Type B pancreatic cell (in vitro differentiated cells): ENCODE data around the gene MARCHF3. TPM values are rescaled to one million over a fixed set of nuclear protein-coding genes. Genes with fewer than 3 reads are reported as not detected.

Source experiments
- DNase-seq: peaks from one replicate; pipeline ENCODE4 v3.0.0; 2021; ENCODE audit warnings: mixed read lengths; ENCODE audit not compliant: unreplicated experiment; ENCODE audit errors: extremely low spot score
- H3K27ac Mint-ChIP-seq: 2 replicates; pipeline ENCODE4 v1.8.0; 2021; ENCODE audit warnings: mild to moderate bottlenecking, mixed read lengths
- H3K27me3 Mint-ChIP-seq: 2 replicates; pipeline ENCODE4 v1.8.0; 2021; ENCODE audit warnings: mixed read lengths
- H3K36me3 Mint-ChIP-seq: 2 replicates; pipeline ENCODE4 v1.8.0; 2021; ENCODE audit warnings: mixed read lengths
- H3K4me1 Mint-ChIP-seq: one replicate; pipeline ENCODE4 v1.8.0; 2021; ENCODE audit warnings: mixed read lengths; ENCODE audit not compliant: unreplicated experiment
- H3K4me3 Mint-ChIP-seq: 2 replicates; pipeline ENCODE4 v1.8.0; 2021; ENCODE audit warnings: mild to moderate bottlenecking, mixed read lengths
- H3K9me3 Mint-ChIP-seq: 2 replicates; pipeline ENCODE4 v1.8.0; 2021; ENCODE audit warnings: mixed read lengths
- CTCF ChIP-seq: fragments of 200-600 bp; sonication (generic); conservative IDR thresholded peaks from 2 replicates; pipeline ENCODE4 v1.5.0; 2021; ENCODE audit warnings: antibody characterized with exemption, mild to moderate bottlenecking
- total RNA-seq: library from RNA; stranded (reverse); gene quantifications from 2 replicates; pipeline ENCODE4 v1.2.1, GENCODE V29; 2021; ENCODE audit warnings: low replicate concordance

Gene MARCHF3
- total RNA-seq, 1 donor from 2014 or later: 5.9 TPM

- no peaks in the 10 kb centered on the region for H3K9me3 Mint-ChIP-seq
- no peak for TF ChIP-seq CTCF
- H3K4me1 Mint-ChIP-seq: no peaks in the 10 kb centered on the region
- DNase-seq: no peak
- no peak overlapping the region for H3K4me3 Mint-ChIP-seq
- H3K27me3 Mint-ChIP-seq: no peaks in the 10 kb centered on the region
- H3K36me3 Mint-ChIP-seq: no peaks in the 10 kb centered on the region
- H3K27ac Mint-ChIP-seq: no peak overlapping the region
These were observed 93.5 kb downstream of the MARCHF3 start for GRCh38 chr5:126936775-126937418.

GRCh38 chr5:126931963-126932660, 98.2 kb downstream of the MARCHF3 start:
- TF ChIP-seq CTCF: no peak
- H3K27me3 Mint-ChIP-seq: no peaks in the 10 kb centered on the region
- H3K27ac Mint-ChIP-seq: no peak overlapping the region
- no peak for DNase-seq
- H3K9me3 Mint-ChIP-seq: no peaks in the 10 kb centered on the region
- no peaks in the 10 kb centered on the region for H3K36me3 Mint-ChIP-seq
- no peak overlapping the region for H3K4me3 Mint-ChIP-seq
- no peaks in the 10 kb centered on the region for H3K4me1 Mint-ChIP-seq

- no peak for DNase-seq
- Mint-ChIP-seq H3K36me3 (no peaks in the 10 kb centered on the region), H3K4me1 (no peaks in the 10 kb centered on the region), H3K27me3 (no peaks in the 10 kb centered on the region), H3K27ac (no peak overlapping the region), H3K4me3 (no peak overlapping the region), H3K9me3 (no peaks in the 10 kb centered on the region)
- TF ChIP-seq CTCF: no peak
These were observed 102.3 kb downstream of the MARCHF3 start for GRCh38 chr5:126928041-126928440.

- H3K27ac Mint-ChIP-seq: no peak overlapping the region
- H3K9me3 Mint-ChIP-seq: no peaks in the 10 kb centered on the region
- H3K36me3 Mint-ChIP-seq: no peaks in the 10 kb centered on the region
- H3K27me3 Mint-ChIP-seq: no peaks in the 10 kb centered on the region
- DNase-seq: no peak
- H3K4me1 Mint-ChIP-seq: no peaks in the 10 kb centered on the region
- TF ChIP-seq CTCF: no peak
- H3K4me3 Mint-ChIP-seq: no peak overlapping the region
These were observed 102.9 kb downstream of the MARCHF3 start for GRCh38 chr5:126927429-126927828.

GRCh38 chr5:126926187-126926586, 104.2 kb downstream of the MARCHF3 start:
- DNase-seq: no peak
- H3K4me3 Mint-ChIP-seq: no peak overlapping the region
- no peak overlapping the region for H3K27ac Mint-ChIP-seq
- no peaks in the 10 kb centered on the region for H3K9me3 Mint-ChIP-seq
- no peaks in the 10 kb centered on the region for H3K36me3 Mint-ChIP-seq
- H3K4me1 Mint-ChIP-seq: peaks cover 5% of the 10 kb centered on the region
- no peak for TF ChIP-seq CTCF
- H3K27me3 Mint-ChIP-seq: no peaks in the 10 kb centered on the region
